Mammary epithelial cell (primary cell): Measurements from ENCODE around the gene NEIL3.

ENCODE experiments used
- EZH2 ChIP-seq: IDR thresholded peaks from 2 replicates; pipeline ENCODE4 v1.6.1; 2012; ENCODE audit warnings: low read length, inconsistent platforms, borderline replicate concordance
- TF ChIP-seq, protein P1 (sequence below), 2 donors: IDR thresholded peaks in 1 of 2; conservative IDR thresholded peaks in 1 of 2; 2 replicates each; pipeline ENCODE4 v1.5.1; 2011 to 2012; ENCODE audit warnings: inconsistent platforms in 2 of 2, low read length in 2 of 2, mild to moderate bottlenecking in 2 of 2, control low read depth in 1 of 2, low read depth in 1 of 2; ENCODE audit not compliant: insufficient read depth in 1 of 2; ENCODE audit errors: extremely low read depth in 1 of 2

GRCh38 chr4:177271091-177271490, 38.6 kb upstream of the NEIL3 start:
- TF ChIP-seq, protein P1, sequence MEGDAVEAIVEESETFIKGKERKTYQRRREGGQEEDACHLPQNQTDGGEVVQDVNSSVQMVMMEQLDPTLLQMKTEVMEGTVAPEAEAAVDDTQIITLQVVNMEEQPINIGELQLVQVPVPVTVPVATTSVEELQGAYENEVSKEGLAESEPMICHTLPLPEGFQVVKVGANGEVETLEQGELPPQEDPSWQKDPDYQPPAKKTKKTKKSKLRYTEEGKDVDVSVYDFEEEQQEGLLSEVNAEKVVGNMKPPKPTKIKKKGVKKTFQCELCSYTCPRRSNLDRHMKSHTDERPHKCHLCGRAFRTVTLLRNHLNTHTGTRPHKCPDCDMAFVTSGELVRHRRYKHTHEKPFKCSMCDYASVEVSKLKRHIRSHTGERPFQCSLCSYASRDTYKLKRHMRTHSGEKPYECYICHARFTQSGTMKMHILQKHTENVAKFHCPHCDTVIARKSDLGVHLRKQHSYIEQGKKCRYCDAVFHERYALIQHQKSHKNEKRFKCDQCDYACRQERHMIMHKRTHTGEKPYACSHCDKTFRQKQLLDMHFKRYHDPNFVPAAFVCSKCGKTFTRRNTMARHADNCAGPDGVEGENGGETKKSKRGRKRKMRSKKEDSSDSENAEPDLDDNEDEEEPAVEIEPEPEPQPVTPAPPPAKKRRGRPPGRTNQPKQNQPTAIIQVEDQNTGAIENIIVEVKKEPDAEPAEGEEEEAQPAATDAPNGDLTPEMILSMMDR (conservative IDR thresholded peaks at IDR 0.05 in 1 of 2, IDR thresholded peaks at IDR 0.05 in 1 of 2; ENCODE audit: extremely low read depth in 1 of 2, insufficient read depth in 1 of 2, low read depth in 1 of 2, low read length in 2 of 2) = no peak
- no peak for TF ChIP-seq EZH2
